Sigmoid colon (tissue), 4 donors: ENCODE data around the gene SPINK13.

Experiments used
- EP300 ChIP-seq, 4 donors: sonication (generic); formaldehyde crosslinking; IDR thresholded peaks; one replicate each; pipeline ENCODE4 v1.6.1; 2017; ENCODE audit warnings: antibody characterized with exemption in 4 of 4
- POLR2A ChIP-seq, 2 donors: fragments of 450-650 bp; IDR thresholded peaks; one replicate each; pipeline ENCODE4 v1.6.1; 2016; ENCODE audit warnings: antibody characterized with exemption in 2 of 2, mild to moderate bottlenecking in 2 of 2, moderate library complexity in 2 of 2
- POLR2AphosphoS5 ChIP-seq, 4 donors: sonication (generic); formaldehyde crosslinking; IDR thresholded peaks; one replicate each; pipeline ENCODE4 v1.6.1; 2017; ENCODE audit warnings: antibody characterized with exemption in 4 of 4
- TF ChIP-seq, protein P1 (sequence below), 4 experiments: fragments of 450-650 bp in 3 of 4; fragments of 200-600 bp in 1 of 4; IDR thresholded peaks; one replicate each; pipeline ENCODE4 v1.5.1; 2016 to 2019; ENCODE audit warnings: antibody characterized with exemption in 4 of 4, mild to moderate bottlenecking in 3 of 4, moderate library complexity in 2 of 4

DNA sequence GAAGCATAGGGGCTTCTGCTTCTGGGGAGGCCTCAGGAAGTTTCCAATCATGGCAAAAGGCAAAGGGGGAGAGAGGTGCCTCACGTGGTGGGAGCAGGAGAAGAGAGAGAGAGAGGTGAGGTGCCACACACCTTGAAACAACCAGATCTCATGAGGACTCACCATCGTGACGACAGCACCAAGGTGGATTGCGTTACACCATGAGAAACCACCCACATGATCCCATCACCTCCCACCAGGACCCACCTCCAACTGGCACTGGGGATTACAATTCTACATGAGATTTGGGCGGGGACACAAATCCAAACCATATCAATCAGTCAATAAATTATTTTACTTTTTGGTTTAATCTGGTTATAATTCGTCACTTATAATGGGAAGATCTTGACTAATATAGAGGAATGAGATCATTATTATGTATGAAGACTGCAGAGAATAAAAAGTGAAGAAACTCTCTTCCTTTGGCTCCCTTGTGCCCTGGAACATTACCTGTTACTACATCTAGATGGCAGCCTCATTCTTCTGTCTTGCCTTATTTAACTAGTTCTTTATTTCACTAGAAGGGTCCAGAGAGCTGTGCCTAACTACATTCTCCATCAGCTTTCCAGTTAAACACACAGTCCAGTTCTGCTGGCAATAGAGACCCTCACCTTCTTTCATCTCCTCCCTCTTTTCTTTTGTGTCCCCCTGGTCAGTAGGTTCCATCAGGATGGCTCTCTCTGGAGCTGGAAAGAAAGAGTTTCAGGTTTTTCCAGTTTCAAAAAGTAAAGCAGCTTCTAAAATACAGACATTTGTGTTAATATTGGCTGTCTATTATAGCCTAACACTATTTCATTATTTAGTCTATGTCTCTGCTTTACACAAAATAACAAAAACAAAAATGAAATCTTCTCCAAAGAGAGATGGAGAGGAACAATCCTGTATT lies 21.9 kb downstream of the SPINK13 start:
- TF ChIP-seq POLR2A (IDR thresholded peaks at IDR 0.05): no peak
- TF ChIP-seq, protein P1, sequence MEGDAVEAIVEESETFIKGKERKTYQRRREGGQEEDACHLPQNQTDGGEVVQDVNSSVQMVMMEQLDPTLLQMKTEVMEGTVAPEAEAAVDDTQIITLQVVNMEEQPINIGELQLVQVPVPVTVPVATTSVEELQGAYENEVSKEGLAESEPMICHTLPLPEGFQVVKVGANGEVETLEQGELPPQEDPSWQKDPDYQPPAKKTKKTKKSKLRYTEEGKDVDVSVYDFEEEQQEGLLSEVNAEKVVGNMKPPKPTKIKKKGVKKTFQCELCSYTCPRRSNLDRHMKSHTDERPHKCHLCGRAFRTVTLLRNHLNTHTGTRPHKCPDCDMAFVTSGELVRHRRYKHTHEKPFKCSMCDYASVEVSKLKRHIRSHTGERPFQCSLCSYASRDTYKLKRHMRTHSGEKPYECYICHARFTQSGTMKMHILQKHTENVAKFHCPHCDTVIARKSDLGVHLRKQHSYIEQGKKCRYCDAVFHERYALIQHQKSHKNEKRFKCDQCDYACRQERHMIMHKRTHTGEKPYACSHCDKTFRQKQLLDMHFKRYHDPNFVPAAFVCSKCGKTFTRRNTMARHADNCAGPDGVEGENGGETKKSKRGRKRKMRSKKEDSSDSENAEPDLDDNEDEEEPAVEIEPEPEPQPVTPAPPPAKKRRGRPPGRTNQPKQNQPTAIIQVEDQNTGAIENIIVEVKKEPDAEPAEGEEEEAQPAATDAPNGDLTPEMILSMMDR (IDR thresholded peaks at IDR 0.05): peak in 3 of 4 experiments; percentile 10 to 37 (median 27)
- TF ChIP-seq EP300 (IDR thresholded peaks at IDR 0.05): no peak
- no peak for TF ChIP-seq POLR2AphosphoS5 (IDR thresholded peaks at IDR 0.05)
